ENCODE results near the gene HGF.
"Not testable (repeated sequence)": the region's sequence is repeated elsewhere in the genome, so short reads cannot be mapped to it uniquely, and the experiment has no call there.

Gene HGF

GRCh38 chr7:81769891-81770727 lies at the start of gene HGF:
Gene HGF, minus strand, starts transcription at chr7:81770047. Its CDS starts 76 bp downstream, at chr7:81769971.
- peak; percentile 43 for DNase-seq (ENCODE audit: low read depth)

- no peak for DNase-seq (ENCODE audit: low read depth)
These were observed 46.5 kb upstream of the HGF start for GRCh38 chr7:81816312-81816711.

DNA sequence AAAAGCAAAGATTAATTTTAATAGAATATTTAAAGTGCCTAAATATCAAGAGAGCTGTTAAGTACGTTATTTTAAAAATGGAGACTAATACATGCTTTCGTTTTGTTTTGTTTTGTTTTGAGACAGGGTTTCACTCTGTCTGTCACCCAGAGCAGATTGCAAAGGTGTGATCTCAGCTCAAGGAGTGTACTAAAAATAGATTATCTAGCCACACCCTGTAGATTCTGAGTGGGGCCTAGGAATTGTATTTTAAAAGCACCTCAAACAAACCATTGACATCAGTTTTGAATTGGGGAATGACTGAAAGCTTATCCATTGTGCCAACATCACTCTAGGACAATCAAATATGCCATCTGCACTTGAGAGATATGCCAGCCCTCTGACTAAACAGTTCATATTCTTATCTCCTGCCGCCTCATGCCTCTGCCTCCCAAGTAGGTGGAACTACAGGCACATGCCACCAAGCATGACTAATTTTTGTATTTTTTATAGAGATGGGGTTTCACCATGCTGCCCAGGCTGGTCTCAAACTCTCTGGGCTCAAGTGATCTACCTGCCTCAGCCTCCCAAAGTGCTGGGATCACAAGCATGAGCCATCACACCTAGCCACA lies 43.1 kb upstream of the HGF start:
- DNase-seq (ENCODE audit: low read depth): not testable (repeated sequence)

GRCh38 chr7:81811956-81812865 lies 42.4 kb upstream of the HGF start:
- DNase-seq (ENCODE audit: low read depth): no peak

GRCh38 chr7:81810476-81811155 lies 40.8 kb upstream of the HGF start:
- no peak for DNase-seq (ENCODE audit: low read depth)

GRCh38 chr7:81808310-81808709 lies 38.5 kb upstream of the HGF start:
- not testable (repeated sequence) for DNase-seq (ENCODE audit: low read depth)

GRCh38 chr7:81803267-81803666 lies 33.4 kb upstream of the HGF start:
- no peak for DNase-seq (ENCODE audit: low read depth)

- no peak for DNase-seq (ENCODE audit: low read depth)
These were observed 32.4 kb upstream of the HGF start for GRCh38 chr7:81802251-81802650.

DNA sequence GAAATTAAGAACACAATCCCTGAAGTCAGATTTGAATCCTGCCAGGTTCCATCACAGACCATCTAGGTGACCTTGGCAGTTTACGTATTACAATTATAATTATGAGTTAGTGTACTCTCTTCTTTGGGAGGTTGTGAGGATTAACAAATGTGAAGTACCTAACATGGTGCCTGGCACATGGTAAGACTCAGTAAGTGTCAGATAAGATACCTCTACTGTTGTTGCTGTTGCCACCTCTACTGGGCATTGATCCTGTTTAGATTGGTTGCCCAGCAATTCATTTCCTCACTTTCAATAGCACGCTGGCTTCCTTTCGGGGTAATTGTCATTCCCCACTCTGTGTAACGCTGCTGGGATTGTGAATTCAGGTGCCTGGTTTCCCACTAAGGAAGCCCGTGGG lies 31.7 kb upstream of the HGF start:
- no peak for DNase-seq (ENCODE audit: low read depth)

- no peak for DNase-seq (ENCODE audit: low read depth)
These were observed 22.0 kb upstream of the HGF start for GRCh38 chr7:81791568-81792518.

DNA sequence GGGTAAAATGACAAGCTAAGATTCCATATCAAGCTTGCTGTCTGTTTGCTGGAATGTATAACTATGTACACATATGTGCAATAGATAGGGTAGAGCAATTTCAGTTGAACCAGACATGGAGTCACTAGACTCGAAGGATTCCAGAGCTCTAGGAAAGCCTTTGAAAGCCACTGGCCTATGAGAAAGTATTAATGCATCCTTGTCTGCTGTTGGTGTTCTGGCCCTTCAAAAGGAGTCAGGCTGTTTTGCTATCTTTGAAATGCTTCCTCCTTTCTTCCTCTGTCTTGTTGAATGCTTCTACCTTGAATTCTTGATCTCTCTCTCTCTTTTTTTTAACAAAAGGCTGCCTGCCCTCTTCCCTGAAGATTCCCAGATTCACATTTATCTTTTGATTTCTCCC lies 20.8 kb upstream of the HGF start:
- no peak for DNase-seq (ENCODE audit: low read depth)

DNA sequence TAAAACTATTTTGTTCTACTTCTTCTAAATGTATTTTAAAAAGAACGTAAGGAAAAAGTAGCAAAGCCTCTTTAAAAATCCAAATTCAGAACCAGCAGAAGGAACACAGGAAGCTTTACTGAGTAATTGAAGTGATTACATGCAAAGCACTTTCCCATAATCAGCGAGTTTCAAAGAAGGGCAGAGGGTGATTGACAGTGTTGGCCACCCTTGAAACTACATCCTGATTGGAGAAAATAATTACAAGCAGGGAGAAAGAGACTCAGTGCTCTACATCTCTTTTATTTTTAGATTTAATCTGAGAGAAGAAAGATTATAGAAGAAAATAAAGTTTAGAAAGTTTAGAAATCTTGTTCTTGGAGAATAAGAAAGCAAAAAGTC lies 20.3 kb upstream of the HGF start:
- no peak for DNase-seq (ENCODE audit: low read depth)

GRCh38 chr7:81789406-81790119 lies 19.7 kb upstream of the HGF start:
- peak; percentile 54 for DNase-seq (ENCODE audit: low read depth)

GRCh38 chr7:81788246-81788645 lies 18.4 kb upstream of the HGF start:
- no peak for DNase-seq (ENCODE audit: low read depth)

DNA sequence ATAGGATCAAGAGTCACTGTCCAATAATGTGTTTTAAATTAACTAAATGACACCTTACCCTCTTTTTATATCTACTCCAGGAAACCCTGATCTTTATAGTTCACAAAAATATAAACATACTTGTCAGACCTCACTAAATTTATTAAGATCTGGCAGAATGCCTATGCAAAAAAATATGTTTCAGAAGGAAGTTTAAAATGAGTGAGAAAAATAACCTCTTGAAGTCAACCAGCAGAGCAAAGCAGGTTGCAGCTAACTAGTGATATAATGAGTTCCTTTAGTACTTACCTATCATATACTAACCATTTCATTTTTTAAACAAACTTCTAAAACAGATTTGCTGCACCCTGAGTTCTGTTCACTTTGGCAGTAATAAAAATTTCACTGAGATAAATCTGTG lies 14.0 kb upstream of the HGF start:
- no peak for DNase-seq (ENCODE audit: low read depth)

DNA sequence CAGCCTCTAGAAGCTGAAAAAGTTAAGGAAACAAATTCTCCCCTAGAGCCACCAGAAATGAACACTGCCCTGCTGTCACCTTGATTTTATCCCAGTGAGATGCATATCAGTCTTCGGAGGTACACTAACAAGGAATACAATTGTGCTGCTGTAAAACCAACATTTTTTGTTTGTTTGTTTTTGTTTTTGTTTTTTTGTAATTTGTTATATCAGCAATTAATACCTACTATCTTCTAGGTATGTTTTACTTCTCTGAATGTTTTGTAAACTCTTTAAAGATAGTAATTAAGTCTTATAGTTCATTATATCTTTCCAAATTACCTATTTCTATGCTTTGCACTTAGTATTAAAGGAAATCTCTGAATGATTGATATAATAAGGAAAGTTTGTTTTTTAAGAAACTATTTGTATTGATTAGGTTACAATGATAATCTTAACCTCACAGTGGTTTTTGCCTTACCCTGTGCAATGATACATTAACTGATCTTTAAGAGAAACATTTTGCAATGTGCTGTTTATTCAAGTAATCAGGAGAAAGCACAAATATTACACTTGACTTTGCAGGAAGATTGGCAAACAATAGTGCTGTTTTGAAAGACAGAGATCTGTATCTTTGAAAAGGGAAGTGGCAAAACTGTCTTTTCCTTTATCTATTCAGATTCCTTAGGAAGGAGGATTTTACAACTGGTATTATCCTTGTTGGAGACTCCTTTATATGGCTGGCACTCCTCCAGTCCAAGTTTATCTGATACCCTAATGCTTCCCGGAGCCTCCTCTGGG lies 11.3 kb upstream of the HGF start:
- DNase-seq (ENCODE audit: low read depth): peak; percentile 25

GRCh38 chr7:81779706-81780105 lies 9.9 kb upstream of the HGF start:
- no peak for DNase-seq (ENCODE audit: low read depth)

DNA sequence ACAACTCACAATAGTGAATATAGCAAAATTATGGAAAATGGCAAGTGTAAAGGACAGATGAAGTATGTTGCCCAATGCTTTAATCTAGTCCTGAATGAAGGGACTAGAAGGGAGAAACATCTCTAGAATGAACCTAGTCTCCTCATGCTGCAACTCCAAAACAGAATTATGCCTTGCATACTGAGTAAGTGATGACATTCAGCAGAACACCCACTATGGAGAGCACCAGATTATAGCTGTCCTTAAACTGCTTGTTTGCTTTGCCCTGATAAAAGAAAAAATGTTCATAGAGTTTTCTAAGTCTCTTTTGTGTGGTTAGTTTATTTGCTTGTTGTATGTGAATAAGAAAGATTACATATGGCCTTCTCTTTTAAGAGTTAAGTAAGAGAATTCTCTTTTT lies 7.8 kb upstream of the HGF start:
- peak; percentile 27 for DNase-seq (ENCODE audit: low read depth)

DNA sequence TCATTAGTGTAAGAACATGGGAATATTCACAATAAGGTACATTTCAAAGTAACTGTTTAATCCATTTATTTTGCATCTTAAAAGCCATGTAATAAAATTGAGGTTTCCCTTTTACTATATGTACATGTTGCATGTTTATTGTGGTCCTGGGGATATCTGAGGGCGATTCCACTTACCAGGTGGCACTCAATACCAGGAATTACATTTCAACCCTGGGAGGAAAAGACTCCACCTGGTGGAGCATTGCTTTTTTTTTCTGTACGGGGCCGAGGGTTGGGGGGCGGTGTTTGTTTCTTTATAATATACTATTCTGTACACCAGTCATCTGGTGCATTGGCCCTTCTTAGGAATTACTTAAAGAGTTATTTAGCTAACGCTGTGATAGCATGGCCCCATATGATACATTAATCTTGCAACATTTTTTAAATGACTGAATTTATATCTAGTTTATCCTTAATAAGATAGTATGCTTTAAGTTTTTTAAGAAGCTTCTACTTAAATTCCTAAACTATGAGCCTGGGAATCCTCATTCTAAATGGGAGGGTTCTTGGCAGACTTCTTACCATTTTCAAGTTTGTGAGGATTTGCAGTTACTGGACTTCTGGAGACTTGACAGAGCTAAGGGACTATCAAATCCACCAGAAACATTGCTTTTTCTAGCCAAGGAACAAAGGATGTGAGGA lies 7.2 kb upstream of the HGF start:
- DNase-seq (ENCODE audit: low read depth): no peak
